KOPT-K1 (cell line): ENCODE measurements around the gene ADIPOR1.
"Not testable (repeated sequence)": the region's sequence is repeated elsewhere in the genome, so short reads cannot be mapped to it uniquely, and the experiment has no call there.

Source experiments
- H3K27ac ChIP-seq: fragments of 200-600 bp; sonication (generic); 2 replicates; pipeline ENCODE4 v1.5.1; 2016; ENCODE audit warnings: antibody characterized with exemption, mild to moderate bottlenecking, low read depth, low read length; ENCODE audit not compliant: poor library complexity, severe bottlenecking
- H3K36me3 ChIP-seq: fragments of 200-600 bp; sonication (generic); 2 replicates; pipeline ENCODE4 v1.5.1; 2017; ENCODE audit warnings: antibody characterized with exemption, mild to moderate bottlenecking, low read length, moderate library complexity; ENCODE audit not compliant: insufficient read depth
- H3K9me3 ChIP-seq: fragments of 200-600 bp; sonication (generic); 2 replicates; pipeline ENCODE4 v1.5.1; 2017; ENCODE audit warnings: antibody characterized with exemption, low read length, mild to moderate bottlenecking; ENCODE audit not compliant: insufficient read depth, poor library complexity, severe bottlenecking

ADIPOR1 gene

DNA sequence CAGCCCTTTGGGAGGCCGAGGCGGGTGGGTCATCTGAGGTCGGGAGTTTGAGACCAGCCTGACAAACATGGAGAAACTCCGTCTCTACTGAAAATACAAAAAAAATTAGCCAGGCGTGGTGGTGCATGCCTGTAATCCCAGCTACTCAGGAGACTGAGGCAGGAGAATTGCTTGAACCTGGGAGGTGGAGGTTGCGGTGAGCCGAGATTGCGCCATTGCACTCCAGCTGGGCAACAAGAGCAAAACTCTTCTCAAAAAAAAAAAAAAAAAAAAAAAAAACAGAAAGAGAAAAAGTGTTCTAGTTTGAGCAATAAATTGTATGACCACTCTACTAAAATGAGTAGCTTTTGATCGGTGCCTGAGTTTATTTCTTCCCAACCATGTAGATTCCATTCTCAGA, 28.0 kb upstream of the ADIPOR1 start:
- H3K9me3 ChIP-seq, H3K36me3 ChIP-seq, H3K27ac ChIP-seq: not testable (repeated sequence)

GRCh38 chr1:202982715-202983430, 24.8 kb upstream of the ADIPOR1 start:
- no peak overlapping the region for H3K27ac ChIP-seq

DNA sequence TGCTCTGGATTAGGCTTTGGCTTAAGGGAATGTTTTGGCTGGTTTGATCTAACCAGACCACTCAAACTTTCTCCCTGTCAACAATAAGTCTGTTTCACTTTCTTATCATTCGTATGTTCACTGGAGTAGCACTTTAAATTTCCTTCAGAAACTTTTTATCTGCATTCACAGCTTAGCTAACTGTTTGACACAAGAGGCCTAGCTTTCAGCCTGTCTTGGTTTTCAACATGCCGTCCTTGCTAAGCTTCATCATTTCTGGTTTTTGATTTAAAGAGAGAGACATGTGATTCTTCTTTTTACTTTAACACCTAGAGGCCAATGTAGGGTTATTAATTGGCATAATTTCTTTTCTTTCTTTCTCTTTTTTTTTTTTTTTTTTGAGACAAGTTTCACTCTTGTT, 23.8 kb upstream of the ADIPOR1 start:
- H3K9me3 ChIP-seq: no peaks in the 10 kb centered on the region
- H3K27ac ChIP-seq: no peak overlapping the region

More at GRCh38 chr1:202982715-202983430, 24.8 kb upstream of the ADIPOR1 start:
- Histone ChIP-seq H3K9me3 (no peaks in the 10 kb centered on the region), H3K36me3 (no peaks in the 10 kb centered on the region)

DNA sequence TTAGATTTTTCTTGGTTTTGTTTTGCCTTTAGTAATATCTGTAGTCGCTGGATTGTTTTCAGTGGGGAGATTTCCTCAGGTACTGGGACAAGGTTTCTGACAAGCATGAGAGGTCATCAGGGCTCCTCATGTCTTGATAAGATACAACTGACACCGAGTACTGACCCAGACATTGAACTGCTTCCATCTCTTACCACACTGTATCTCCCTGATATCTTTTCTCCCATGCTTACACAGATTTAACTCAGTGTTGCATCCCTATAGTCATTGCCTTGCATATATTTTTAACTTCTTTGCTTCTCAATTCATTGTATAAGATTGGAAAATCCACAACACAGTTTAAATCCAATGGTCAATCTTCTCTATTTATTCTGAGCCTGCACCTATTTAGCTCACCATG, 21.3 kb upstream of the ADIPOR1 start:
- no peaks in the 10 kb centered on the region for H3K9me3 ChIP-seq
- no peaks in the 10 kb centered on the region for H3K36me3 ChIP-seq
- no peak overlapping the region for H3K27ac ChIP-seq

More for the DNA sequence above, 23.8 kb upstream of the ADIPOR1 start:
- no peaks in the 10 kb centered on the region for H3K36me3 ChIP-seq

DNA sequence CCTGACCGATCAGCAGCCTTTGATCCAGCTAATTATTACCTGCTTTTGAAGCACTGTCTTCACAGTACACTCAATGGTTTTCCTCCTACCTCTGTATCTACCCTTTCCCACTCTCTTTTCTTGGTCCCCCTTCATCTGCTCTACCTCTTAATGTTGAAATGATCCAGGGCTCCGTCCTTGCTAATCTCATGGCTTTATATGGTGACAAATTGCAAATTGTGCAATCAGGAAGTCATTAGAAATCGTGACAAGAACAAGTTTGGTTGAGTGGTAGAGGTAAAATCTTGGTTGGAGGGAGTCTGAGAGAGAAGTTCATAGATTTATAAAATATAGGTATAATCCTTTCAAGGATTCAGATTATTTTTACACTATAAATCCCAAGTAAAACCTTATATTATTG, 18.5 kb upstream of the ADIPOR1 start:
- no peaks in the 10 kb centered on the region for H3K36me3 ChIP-seq
- H3K9me3 ChIP-seq: no peaks in the 10 kb centered on the region
- H3K27ac ChIP-seq: no peak overlapping the region

DNA sequence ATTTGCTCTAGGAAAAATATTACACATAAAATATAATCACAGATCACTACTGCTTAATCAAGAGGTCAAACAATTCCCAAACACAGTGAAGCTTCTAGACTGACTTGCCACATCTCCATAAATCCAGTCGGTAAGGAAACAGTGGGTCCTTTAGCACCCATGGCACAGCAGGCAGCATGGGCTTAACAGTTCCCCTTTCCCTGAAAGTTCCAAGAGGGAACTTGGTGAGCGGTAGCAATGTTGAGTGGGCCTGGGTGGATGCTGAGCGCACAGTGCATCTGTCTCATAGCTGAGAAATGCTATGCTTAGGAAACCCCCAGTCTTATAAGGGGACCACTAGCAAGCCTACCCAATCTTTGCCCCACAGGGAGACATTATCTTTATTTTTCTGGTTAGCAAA, 16.7 kb upstream of the ADIPOR1 start:
- Histone ChIP-seq H3K9me3 (no peaks in the 10 kb centered on the region), H3K36me3 (no peaks in the 10 kb centered on the region), H3K27ac (no peak overlapping the region)

DNA sequence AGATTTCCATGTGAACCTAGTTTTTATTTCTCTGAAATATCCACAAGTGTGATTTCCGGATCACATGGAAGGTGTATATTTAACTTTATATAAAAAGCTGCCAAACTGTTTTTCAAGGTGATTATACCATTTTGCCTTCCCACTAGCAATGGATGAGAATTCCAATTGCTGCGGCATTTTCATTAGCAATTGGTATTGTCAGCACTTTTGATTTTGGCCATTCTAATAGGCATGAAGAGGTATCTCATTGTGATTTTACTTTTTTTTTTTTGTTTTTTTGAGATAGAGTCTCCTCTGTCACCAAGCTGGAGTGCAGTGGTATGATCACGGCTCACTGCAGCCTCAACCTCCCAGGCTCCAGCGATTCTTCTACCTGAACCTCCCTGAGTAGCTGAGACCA, 13.9 kb upstream of the ADIPOR1 start:
- H3K27ac ChIP-seq: no peak overlapping the region
- H3K36me3 ChIP-seq: no peaks in the 10 kb centered on the region
- H3K9me3 ChIP-seq: no peaks in the 10 kb centered on the region

DNA sequence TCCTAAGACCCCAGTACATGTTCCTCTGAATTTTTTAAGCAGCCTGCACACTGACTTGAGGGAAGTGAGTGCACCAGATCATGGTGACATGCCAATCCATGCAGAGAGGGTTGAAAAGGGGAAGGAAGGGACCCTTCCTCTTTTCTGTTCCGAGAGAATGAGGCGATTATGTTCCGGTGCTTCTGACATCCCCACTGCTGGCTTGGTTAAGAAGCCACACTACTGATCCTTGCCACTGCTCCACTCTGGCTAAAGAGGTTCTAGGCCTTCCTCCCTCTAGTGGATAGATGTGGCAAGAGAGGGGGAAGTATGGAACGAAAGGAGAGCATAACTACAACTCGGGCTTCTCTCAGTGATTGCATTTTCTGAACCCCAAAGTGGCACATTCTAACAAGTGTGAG, 10.8 kb upstream of the ADIPOR1 start:
- Histone ChIP-seq H3K9me3 (no peaks in the 10 kb centered on the region), H3K36me3 (no peaks in the 10 kb centered on the region; the same call in 1 of the 2 replicates), H3K27ac (no peak overlapping the region)

DNA sequence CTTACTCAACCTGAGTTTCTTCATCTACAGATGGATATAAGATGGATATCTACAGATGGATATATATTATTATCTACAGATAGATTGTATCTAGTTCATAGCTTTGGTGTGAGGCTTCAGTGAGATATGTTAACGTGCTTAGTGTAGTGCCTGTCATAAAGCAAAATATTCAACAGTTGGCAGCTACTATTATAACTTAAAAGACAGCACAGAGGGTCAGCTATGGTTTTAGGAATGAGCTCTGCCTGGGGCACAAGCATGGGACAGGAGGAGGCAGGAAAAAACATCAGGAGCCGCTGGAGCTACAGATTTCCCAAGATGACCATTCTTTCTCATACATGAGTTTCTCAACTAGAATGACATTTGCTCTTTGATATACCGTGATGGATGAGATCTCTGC, 10.2 kb upstream of the ADIPOR1 start:
- peak overlapping the region; percentile 43 for H3K27ac ChIP-seq
- H3K36me3 ChIP-seq: no peaks in the 10 kb centered on the region; the same call in 1 of the 2 replicates
- H3K9me3 ChIP-seq: no peaks in the 10 kb centered on the region

GRCh38 chr1:202967684-202968281, 9.7 kb upstream of the ADIPOR1 start:
- Histone ChIP-seq H3K9me3 (no peaks in the 10 kb centered on the region), H3K36me3 (peaks cover 2% of the 10 kb centered on the region; the same call in 1 of the 2 replicates), H3K27ac (peak overlapping the region; percentile 43)

DNA sequence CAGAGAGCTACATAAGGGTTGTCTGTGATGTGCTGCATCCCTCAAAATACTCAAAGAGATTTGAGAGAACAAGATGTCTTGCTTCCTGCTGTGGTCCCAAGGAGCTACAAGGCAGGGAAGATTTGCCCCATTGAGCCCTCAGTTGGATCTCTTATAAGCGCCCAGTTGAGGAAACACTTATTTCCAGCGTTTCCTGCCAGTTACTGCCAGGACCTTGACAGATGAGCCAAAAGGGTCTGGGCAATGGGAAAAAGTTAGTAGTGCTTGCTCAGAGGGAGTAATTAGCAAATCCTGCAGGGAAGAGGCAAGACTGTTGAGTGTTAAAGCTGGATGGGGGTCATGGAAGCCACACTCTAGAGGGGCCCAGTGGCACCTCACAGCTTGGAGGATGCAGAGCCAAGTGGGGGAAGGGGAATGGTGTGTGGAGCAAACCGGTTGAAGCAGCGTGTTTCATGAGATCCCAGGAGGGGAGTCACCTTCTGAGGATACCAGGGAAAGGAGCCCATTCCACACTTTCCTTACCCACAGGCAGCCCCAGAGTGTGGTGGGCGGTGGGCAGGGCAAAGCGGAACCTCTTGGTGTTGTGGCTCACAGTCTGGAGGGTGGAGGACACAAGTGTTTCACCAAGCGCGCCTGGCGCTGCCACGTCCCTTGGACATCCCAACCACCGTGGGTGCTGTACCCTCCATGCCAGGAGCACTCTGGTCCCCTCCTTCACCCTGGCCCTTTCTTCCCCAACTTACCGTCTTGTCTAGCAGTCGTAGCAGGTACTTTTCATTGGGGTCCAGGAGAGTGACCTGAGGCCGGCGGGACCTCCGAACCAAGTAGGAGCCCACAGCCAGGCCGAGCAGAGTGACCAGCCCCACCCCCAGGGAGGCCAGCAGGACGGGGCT, 8.1 kb upstream of the ADIPOR1 start:
- Histone ChIP-seq H3K9me3 (no peaks in the 10 kb centered on the region), H3K36me3 (peaks cover 7% of the 10 kb centered on the region; the same call in 1 of the 2 replicates), H3K27ac (peak overlapping the region; percentile 53)

GRCh38 chr1:202965422-202965821, 7.3 kb upstream of the ADIPOR1 start:
- H3K27ac ChIP-seq: no peak overlapping the region
- peaks cover 7% of the 10 kb centered on the region; the same call in 1 of the 2 replicates for H3K36me3 ChIP-seq
- no peaks in the 10 kb centered on the region for H3K9me3 ChIP-seq

GRCh38 chr1:202964791-202965410, 6.8 kb upstream of the ADIPOR1 start:
- Histone ChIP-seq H3K27ac (no peak overlapping the region), H3K36me3 (peaks cover 7% of the 10 kb centered on the region; the same call in 1 of the 2 replicates), H3K9me3 (no peaks in the 10 kb centered on the region)

DNA sequence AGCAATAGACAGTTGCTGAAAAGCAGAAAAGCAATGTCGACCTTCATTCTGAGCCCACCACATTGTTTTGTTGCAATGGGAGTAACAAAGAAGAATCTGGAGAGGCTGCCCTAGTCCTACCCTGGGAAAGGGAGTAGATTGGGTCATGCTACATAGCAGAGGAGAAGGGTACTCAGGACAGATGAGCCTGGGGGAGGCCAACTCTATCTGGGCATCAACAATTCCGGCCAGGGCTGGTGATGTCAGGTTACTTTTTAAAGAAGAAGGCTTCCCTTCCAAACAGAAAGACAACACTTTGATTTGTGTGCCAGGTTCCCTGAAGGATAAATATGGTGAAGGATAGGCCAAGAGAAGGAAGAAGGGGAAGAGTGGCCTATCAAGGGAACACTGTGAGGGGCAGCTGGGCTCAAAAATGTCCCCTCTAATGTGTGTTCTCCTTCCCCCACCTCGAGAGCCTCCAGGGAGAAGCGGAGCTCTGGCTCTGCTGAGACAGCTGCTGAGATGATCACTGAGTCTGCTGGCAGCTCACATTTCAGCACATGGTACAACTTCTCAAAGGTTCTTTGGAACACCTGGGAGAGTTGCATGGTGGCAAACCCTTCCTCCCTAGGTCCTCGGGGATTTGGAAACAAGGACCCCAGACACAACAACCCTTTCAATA, 3.2 kb upstream of the ADIPOR1 start:
- Histone ChIP-seq H3K36me3 (peaks cover 7% of the 10 kb centered on the region; the same call in 1 of the 2 replicates), H3K27ac (no peak overlapping the region), H3K9me3 (no peaks in the 10 kb centered on the region)
